ACHN (cell line): ENCODE data around the gene ZNF593.
A peak's percentile ranks its signal among the peaks of the same experiment; 100 is the strongest.

Experiments
- DNase-seq: peaks from one replicate; pipeline ENCODE4 v3.0.0-alpha.2; 2015
- in situ Hi-C: cut with HindIII; loops from 2 replicates; pipeline ENCODE4 v1.10.0; 2017; ENCODE audit warnings: low sequenced_read_pairs, low pct_ligation_motif_present, low pct_unique_long_range_greater_than_20kb

ZNF593 gene

DNA sequence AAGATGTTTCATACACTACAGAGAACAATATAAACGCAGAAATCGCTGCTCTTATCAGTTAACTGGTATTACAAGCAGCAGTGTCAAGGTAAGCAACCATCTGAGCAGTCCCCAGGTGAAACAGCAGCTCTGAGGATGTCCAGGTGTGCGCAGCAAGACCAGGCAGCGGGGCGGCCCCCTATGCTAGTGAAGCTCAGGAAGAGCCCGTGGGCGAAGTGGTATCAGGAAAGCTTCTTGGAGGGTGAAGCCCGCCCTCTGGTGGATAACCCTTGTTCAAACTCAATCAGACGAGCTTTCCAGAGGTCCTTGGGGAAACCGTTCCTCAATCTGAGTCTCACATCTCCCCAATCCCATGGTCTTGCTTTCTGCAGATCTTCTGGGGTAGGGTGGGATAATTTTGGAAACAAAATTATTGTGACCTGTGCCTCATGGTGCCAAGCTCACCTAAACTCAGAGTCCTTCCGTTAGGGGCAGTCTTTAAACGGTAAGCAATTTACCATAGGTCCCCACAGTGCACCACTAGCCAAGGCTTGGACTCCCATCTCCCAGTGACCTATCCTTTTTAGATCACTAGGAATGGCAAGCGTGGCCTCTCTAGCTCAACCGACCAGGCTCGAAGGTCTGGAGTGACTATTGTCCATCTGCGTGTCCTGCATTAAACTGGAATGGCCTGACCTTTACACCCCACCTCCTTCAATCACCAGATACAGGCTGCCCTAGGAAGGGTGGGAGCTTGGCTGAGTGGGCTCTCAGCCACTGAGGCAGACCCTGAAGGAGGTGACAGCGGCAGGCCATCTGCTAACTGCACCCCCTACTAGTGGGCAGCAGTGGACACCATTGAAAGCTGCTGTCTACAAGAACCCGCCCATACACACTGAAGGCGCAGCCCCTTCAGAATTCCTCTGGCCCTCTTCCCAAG lies 24.4 kb upstream of the ZNF593 start:
- peak; percentile 79 for DNase-seq
- in situ Hi-C loops = no loop called here

DNA sequence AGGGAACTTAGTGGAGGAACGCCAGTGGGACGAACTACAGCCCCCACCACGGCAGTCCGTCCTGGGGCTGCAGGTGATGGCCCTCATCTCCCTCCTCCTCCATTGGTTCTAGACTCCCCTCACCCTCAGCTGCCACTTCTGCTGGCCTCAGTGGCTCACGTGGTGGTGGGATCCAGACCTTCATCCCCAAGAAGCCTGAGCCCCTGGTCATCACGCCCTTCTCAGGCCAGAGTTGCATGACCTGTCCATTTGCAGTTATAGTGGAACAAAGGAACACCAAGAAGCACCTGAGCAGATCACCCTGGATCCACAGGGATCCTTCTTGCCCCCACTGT lies 23.8 kb upstream of the ZNF593 start:
- no peak for DNase-seq
- in situ Hi-C loops = no loop called here

GRCh38 chr1:26148887-26149286 lies 20.8 kb upstream of the ZNF593 start:
- no peak for DNase-seq
- in situ Hi-C loops = no loop called here

GRCh38 chr1:26153966-26154532 lies 15.7 kb upstream of the ZNF593 start:
- no peak for DNase-seq
- in situ Hi-C loops = no loop called here

- DNase-seq = no peak
- in situ Hi-C loops = no loop called here
Observed at GRCh38 chr1:26154750-26155149, 15.0 kb upstream of the ZNF593 start.

DNA sequence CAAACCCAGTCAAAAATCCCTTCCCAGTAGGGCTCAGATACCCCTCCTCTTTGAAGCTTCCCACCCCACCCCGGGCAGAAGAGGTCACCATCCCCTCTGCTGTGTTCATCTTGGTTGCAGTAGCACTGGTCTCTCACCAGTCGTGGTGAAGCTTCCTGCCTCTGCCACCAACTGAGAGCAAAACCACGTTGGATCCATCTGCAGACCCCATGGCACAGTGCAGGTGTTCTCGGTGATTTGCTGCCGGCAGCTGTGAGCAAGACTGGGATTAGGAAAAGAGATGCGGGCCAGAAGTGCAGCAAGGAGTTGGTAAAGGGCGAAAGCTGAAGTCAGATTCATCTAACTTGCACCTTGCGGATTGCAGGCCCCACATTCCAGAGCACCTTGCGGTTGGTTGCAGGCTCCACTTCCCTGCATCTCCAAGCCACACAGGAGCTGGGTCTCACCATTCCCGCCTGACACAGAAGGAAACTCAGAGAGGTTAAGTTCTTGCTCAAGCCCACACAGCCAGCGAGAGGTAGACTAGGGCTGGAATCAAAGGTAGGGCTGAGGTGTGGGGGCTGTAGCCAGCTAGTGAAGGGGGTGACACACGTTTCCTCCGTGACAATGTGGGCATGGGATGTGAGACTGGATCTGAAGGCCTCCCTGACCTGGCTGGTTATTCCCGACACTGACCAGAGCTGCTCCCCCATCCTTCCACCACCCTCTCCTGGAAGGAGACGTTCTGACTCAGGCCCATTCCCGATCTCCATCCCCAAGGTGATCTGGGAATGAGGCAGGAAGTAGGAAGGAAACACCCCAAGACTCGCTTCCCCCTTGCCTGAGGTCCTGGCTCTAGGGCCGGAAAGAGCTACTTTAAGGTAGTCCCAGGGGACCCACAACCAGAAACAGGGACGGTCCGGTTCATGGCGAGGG lies 14.1 kb upstream of the ZNF593 start:
- no peak for DNase-seq
- in situ Hi-C loops = no loop called here

DNA sequence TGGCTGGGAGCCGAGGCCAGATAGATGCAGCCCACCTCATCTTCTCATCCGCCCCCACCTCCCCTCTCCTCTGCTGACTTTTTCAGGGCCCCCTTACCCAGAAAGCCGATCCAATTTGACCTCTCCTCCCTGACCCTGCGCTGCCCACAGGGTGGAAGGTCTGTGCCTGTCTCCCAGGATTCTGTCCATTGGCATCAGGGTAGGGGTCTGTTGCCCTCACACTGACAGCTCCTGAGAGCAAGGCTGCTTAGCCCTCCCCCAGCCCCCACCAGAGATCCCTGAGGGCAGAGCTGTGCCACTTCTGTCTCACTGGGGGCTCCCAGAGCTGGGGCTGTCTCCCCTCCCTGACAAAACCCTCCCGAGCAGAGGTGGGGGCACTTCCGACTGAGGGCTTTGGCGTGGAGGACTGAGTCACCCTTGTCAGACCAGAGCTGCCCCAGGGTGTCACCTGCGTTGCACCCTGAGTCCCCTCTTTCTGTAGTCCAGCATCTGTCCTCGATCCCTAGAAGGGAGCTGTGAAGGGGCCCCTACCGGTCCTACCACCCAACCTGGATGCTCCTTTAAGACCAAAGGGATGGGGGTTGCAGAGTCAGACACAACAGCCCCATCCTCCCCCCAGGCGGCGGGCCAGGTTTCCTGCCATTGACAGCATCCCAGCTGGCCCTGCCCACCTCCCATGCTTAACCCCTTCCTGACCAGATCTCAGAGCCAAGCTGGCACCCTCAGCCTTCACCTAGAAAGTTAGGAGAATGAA lies 13.2 kb upstream of the ZNF593 start:
- no peak for DNase-seq

GRCh38 chr1:26158271-26158907 lies 11.3 kb upstream of the ZNF593 start:
- in situ Hi-C loops = no loop called here
- DNase-seq = no peak

More for the DNA sequence above, 13.2 kb upstream of the ZNF593 start:
- in situ Hi-C loops = no loop called here

GRCh38 chr1:26158908-26159742 lies 10.6 kb upstream of the ZNF593 start, which contains the start of gene FAM110D:
Gene FAM110D, plus strand, starts transcription at chr1:26159079. Its CDS starts 2,213 bp downstream, at chr1:26161292.
- in situ Hi-C loops = no loop called here
- DNase-seq = no peak

DNA sequence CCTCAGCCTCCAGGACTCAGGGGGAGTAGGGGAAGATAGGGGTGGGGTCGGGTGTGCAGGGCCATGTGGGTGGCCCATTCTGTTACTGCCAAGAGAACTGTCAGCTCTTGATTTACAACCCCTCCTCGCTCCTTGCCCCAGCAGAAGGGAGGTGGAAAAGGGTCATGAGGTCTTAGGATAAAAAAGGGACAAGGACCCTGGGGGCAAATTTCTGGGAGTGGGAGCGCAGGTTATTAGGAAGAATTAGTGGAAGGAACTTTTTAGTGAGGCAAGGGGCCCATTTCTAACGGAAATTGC lies 10.0 kb upstream of the ZNF593 start:
- no peak for DNase-seq
- in situ Hi-C loops = no loop called here

- DNase-seq = no peak
Observed at GRCh38 chr1:26160527-26161414, 8.9 kb upstream of the ZNF593 start.

GRCh38 chr1:26161415-26162219 lies 8.1 kb upstream of the ZNF593 start:
- peak; percentile 27 for DNase-seq
- in situ Hi-C loops = no loop called here

More at GRCh38 chr1:26160527-26161414, 8.9 kb upstream of the ZNF593 start:
- in situ Hi-C loops = no loop called here

DNA sequence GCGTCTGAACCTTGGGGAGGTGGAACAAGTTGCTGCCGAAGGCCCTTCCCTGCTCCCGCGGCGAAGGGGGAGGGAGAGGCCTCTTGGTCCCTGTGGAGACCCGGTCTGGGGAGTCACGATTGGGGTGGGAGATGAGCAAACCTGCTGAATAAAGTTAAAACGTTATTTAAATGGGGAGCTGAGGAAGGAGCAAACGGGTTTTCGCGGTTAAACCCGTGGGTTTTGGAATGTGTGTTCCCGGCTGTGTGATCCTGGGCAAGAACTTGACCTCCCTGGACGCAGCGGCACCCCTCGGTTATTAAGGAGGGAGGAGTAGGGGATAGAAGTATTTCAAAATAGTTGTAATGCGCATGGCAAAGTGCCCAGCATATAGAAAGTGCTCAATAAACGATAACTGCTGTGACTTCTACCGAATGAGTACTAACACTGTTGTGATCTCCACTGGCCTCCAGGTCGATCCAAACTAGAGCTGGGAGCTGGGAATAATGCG lies 7.4 kb upstream of the ZNF593 start:
- in situ Hi-C loops = no loop called here
- DNase-seq = no peak

GRCh38 chr1:26163684-26164035 lies 6.0 kb upstream of the ZNF593 start:
- in situ Hi-C loops = no loop called here

GRCh38 chr1:26164036-26164860 lies 5.5 kb upstream of the ZNF593 start:
- in situ Hi-C loops = no loop called here
- peak; percentile 42 for DNase-seq

More at GRCh38 chr1:26163684-26164035, 6.0 kb upstream of the ZNF593 start:
- DNase-seq = no peak
